Cardiac fibroblast (primary cell): ENCODE data around the gene S100A5.

ENCODE experiments used
- DNase-seq, 2 donors: peaks; one replicate each; pipeline versions ENCODE4 v3.0.0 to v3.0.0-alpha.2; 2010; ENCODE audit warnings: low read depth in 2 of 2
- H3K4me3 ChIP-seq, 2 donors: replicated peaks in 1 of 2; 1 replicate in 1 of 2; 2 replicates in 1 of 2; pipeline ENCODE4 v1.5.1; 2011; ENCODE audit warnings: low read depth in 2 of 2, low read length in 2 of 2, mild to moderate bottlenecking in 2 of 2, moderate library complexity in 1 of 2
- CTCF ChIP-seq: IDR thresholded peaks from one replicate; pipeline ENCODE4 v1.5.1; 2011; ENCODE audit warnings: low read depth, mild to moderate bottlenecking, low read length, inconsistent platforms

Gene S100A5

GRCh38 chr1:153519242-153519641 lies 21.5 kb downstream of the S100A5 start:
- no peak for DNase-seq
- no peak for TF ChIP-seq CTCF
- no peak overlapping the region for H3K4me3 ChIP-seq

- no peak for TF ChIP-seq CTCF
- no peak overlapping the region for H3K4me3 ChIP-seq
- peak in 1 of 2 donors; percentile 22 for DNase-seq
These were observed 25.0 kb downstream of the S100A5 start for GRCh38 chr1:153515504-153516394.

GRCh38 chr1:153513666-153514065 lies 27.1 kb downstream of the S100A5 start:
- no peak for DNase-seq
- TF ChIP-seq CTCF = no peak
- H3K4me3 ChIP-seq = no peak overlapping the region

- H3K4me3 ChIP-seq = no peak overlapping the region
- DNase-seq = no peak
- TF ChIP-seq CTCF = no peak
These were observed 27.7 kb downstream of the S100A5 start for GRCh38 chr1:153513023-153513422.

GRCh38 chr1:153510984-153511410 lies 29.7 kb downstream of the S100A5 start:
- H3K4me3 ChIP-seq = no peak overlapping the region
- peak; percentile 84 to 85 for DNase-seq
- TF ChIP-seq CTCF = peak; percentile 97

GRCh38 chr1:153509729-153510354 lies 30.9 kb downstream of the S100A5 start:
- no peak overlapping the region for H3K4me3 ChIP-seq
- DNase-seq = peak in 1 of 2 donors; percentile 59
- peak; percentile 82 for TF ChIP-seq CTCF
